HepG2 (cell line): ENCODE results near the gene CTXN1. TPM values are rescaled to one million over a fixed set of nuclear protein-coding genes. Genes with fewer than 3 reads are reported as not detected.

Source experiments
- ATAC-seq: fragments of 200-7000 bp; cut with Tn5 transposase; 3 replicates; pipeline ENCODE4 v1.9.1; 2020; ENCODE audit warnings: mild to moderate bottlenecking, moderate library complexity
- BruUV-seq: library from RNA; stranded (reverse); fragments of 400-500 nt; replicated peaks from 2 replicates; lab custom pipeline; 2021; lab: Mats Ljungman, UMichigan
- CTCF ChIA-PET: fragments of 300-600 bp; formaldehyde crosslinking; extraction: SDS; loops from one replicate; lab custom pipeline; 2021; ENCODE audit warnings: low total read pairs, inconsistent platforms, low intra/inter-chr PET ratio; lab: Yijun Ruan, JAX
- POLR2A ChIA-PET: fragments of 350-600 bp; sonication (Branson Sonifier 250); formaldehyde crosslinking; loops from one replicate; lab custom pipeline; 2020; ENCODE audit warnings: antibody characterized with exemption, inconsistent platforms; lab: Yijun Ruan, JAX
- DNase-seq: peaks from one replicate; pipeline ENCODE4 v3.0.0-alpha.2; 2015; ENCODE audit warnings: low spot score
- FAIRE-seq: peaks from 3 replicates; lab custom pipeline; 2011; peaks lifted over from hg19 to GRCh38; lab: Jason Lieb, UNC
- H2AFZ ChIP-seq: one replicate; pipeline ENCODE4 v1.6.1; 2011; ENCODE audit warnings: low read length, inconsistent platforms
- H3K27ac ChIP-seq: fragments of 300-600 bp; 3 replicates; pipeline ENCODE4 v1.8.0; 2011; ENCODE audit warnings: mixed run types, mild to moderate bottlenecking, mixed read lengths, low read length, inconsistent platforms; ENCODE audit not compliant: insufficient read depth; ENCODE audit errors: extremely low read length
- H3K27me3 ChIP-seq, 2 experiments: fragments of 200-600 bp in 1 of 2; 2 replicates in 1 of 2; 3 replicates in 1 of 2; pipeline versions ENCODE4 v1.6.0 to v1.8.0; 2011; ENCODE audit warnings: low read length in 2 of 2, mild to moderate bottlenecking in 2 of 2, moderate library complexity in 2 of 2, inconsistent platforms in 1 of 2; ENCODE audit not compliant: insufficient read depth in 2 of 2, control insufficient read depth in 1 of 2
- H3K36me3 ChIP-seq, 2 experiments: fragments of 200-600 bp in 1 of 2; replicated peaks in 1 of 2; 2 replicates in 1 of 2; 3 replicates in 1 of 2; pipeline versions ENCODE4 v1.5.1 to v1.8.0; 2011; ENCODE audit warnings: low read length in 2 of 2, inconsistent platforms in 1 of 2; ENCODE audit not compliant: insufficient read depth in 2 of 2, control insufficient read depth in 1 of 2
- H3K4me1 ChIP-seq: 2 replicates; pipeline ENCODE4 v1.5.1; 2012; ENCODE audit warnings: low read length, inconsistent platforms; ENCODE audit not compliant: insufficient read depth
- H3K4me2 ChIP-seq: 2 replicates; pipeline ENCODE4 v1.6.0; 2011; ENCODE audit warnings: low read depth, low read length, inconsistent platforms
- H3K4me3 ChIP-seq, 3 experiments: fragments of 200-600 bp in 1 of 3; sonication (generic), shearing (Covaris generic) in 1 of 3; replicated peaks in 1 of 3; 2 replicates each; pipeline ENCODE4 v1.5.1; 2011 to 2016; ENCODE audit warnings: low read length in 3 of 3, inconsistent platforms in 2 of 3, low read depth in 2 of 3, mild to moderate bottlenecking in 2 of 3, control low read depth in 1 of 3, mixed read lengths in 1 of 3; ENCODE audit not compliant: insufficient read depth in 1 of 3
- H3K79me2 ChIP-seq: one replicate; pipeline ENCODE4 v1.6.1; 2011; ENCODE audit warnings: low read length, inconsistent platforms; ENCODE audit not compliant: insufficient read depth
- H3K9ac ChIP-seq: 2 replicates; pipeline ENCODE4 v1.6.0; 2011; ENCODE audit warnings: mild to moderate bottlenecking, low read depth, low read length, inconsistent platforms; ENCODE audit not compliant: insufficient read depth
- H3K9me3 ChIP-seq: 2 replicates; pipeline ENCODE4 v1.5.1; 2012; ENCODE audit warnings: mild to moderate bottlenecking, low read length
- H4K20me1 ChIP-seq: 2 replicates; pipeline ENCODE4 v1.6.0; 2011; ENCODE audit warnings: inconsistent platforms, mild to moderate bottlenecking, low read length, moderate library complexity; ENCODE audit not compliant: insufficient read depth
- AGO2 ChIP-seq: fragments of 200-400 bp; formaldehyde crosslinking; optimal IDR thresholded peaks from 2 replicates; pipeline ENCODE3; 2017; ENCODE audit warnings: mild to moderate bottlenecking, low read depth, low read length, moderate library complexity
- ELF3 ChIP-seq: IDR thresholded peaks from 2 replicates; pipeline ENCODE4 v1.6.1; 2016; ENCODE audit warnings: missing genetic modification reagents, missing compliant biosample characterization
- ELF4 ChIP-seq: sonication (generic); formaldehyde crosslinking; IDR thresholded peaks from 2 replicates; pipeline ENCODE4 v1.5.0; 2020; ENCODE audit warnings: missing genetic modification reagents, mild to moderate bottlenecking, moderate library complexity, borderline replicate concordance
- LCORL ChIP-seq, 2 experiments: fragments of 450-650 bp in 1 of 2; sonication (generic) in 1 of 2; formaldehyde crosslinking in 1 of 2; IDR thresholded peaks; 2 replicates each; pipeline versions ENCODE4 v1.5.0 to v1.6.1; 2017 to 2020; ENCODE audit warnings: antibody characterized with exemption in 1 of 2, missing genetic modification reagents in 1 of 2
- NFAT5 ChIP-seq: sonication (generic); formaldehyde crosslinking; IDR thresholded peaks from 2 replicates; pipeline ENCODE4 v1.4.0; 2020; ENCODE audit warnings: missing genetic modification reagents
- PHF8 ChIP-seq: sonication (generic); formaldehyde crosslinking; IDR thresholded peaks from 2 replicates; pipeline ENCODE4 v1.5.0; 2020; ENCODE audit warnings: missing genetic modification reagents
- ZKSCAN1 ChIP-seq: fragments of 150-350 bp; IDR thresholded peaks from 2 replicates; pipeline ENCODE4 v1.6.1; 2014; ENCODE audit warnings: low read length
- ZNF383 ChIP-seq: sonication (generic); formaldehyde crosslinking; IDR thresholded peaks from 2 replicates; pipeline ENCODE4 v1.4.0; 2020; ENCODE audit warnings: missing genetic modification reagents, mild to moderate bottlenecking, borderline replicate concordance
- ZNF644 ChIP-seq: IDR thresholded peaks from 2 replicates; pipeline ENCODE4 v1.6.1; 2016; ENCODE audit warnings: low read depth
- WGBS: methylation state at CpG from one replicate; pipeline ENCODE4 v1.1.6; 2017; ENCODE audit warnings: low lambda C conversion rate; 5-methylcytosine and 5-hydroxymethylcytosine counted together
- in situ Hi-C: cut with HindIII; loops from 2 replicates; pipeline ENCODE4 v1.10.0; 2017; ENCODE audit warnings: low pct_unique_long_range_greater_than_20kb; ENCODE audit not compliant: extremely low pct_ligation_motif_present
- intact Hi-C: fragments of 100-400 bp; cut with micrococcal nuclease; formaldehyde crosslinking; loops from one replicate; pipeline ENCODE4 v1.10.0; 2022; ENCODE audit not compliant: unreplicated experiment
- polyA plus RNA-seq, 8 experiments: library from polyadenylated mRNA; depleted of rRNA in 3 of 8; stranded (reverse) in 7 of 8; unstranded in 1 of 8; fragments of >200 nt; fragmentation: Illumina TruSeq in 4 of 8; extraction: Trizol in 4 of 8; gene quantifications; 2 replicates each; pipeline versions ENCODE4 v1.2.1 to v1.2.3, GENCODE V29; 2011 to 2016; ENCODE audit warnings: low read depth in 4 of 8, missing spikeins in 1 of 8, mixed read lengths in 1 of 8; ENCODE audit not compliant: insufficient read depth in 1 of 8
- total RNA-seq, 5 experiments: library from RNA; depleted of rRNA; stranded (reverse); fragments of >200 nt; fragmentation: Illumina TruSeq; extraction: Trizol; gene quantifications; 2 replicates each; pipeline ENCODE4 v1.2.3, GENCODE V29; 2016; ENCODE audit warnings: low read depth in 1 of 5

Gene CTXN1
- total and polyA plus RNA-seq, 2 of the 13 experiments (the other 11 are each of a cell fraction or from before 2014, with no cell fraction given) = 0.11 TPM; not detected in 1

- Histone ChIP-seq H3K9me3 (no peaks in the 10 kb centered on the region), H4K20me1 (peaks cover 3% of the 10 kb centered on the region; the same call in 1 of the 2 replicates), H3K36me3 (peaks cover 33 to 71% of the 10 kb centered on the region in 2 experiments; a peak in 4 of 5 replicates), H3K27ac (no peak overlapping the region), H3K4me3 (no peak overlapping the region)
- in situ Hi-C loops = no loop called here
- ATAC-seq = peak; percentile 15; the same call in 2 of the 3 replicates
- 98% methylated on average over 13 of the region's 35 CpGs for WGBS
- CTCF ChIA-PET = interaction anchor here (1.8 kb wide), 1 partner anchor 30 kb away, joined by 8 read pairs; no protein-coding TSS in a partner anchor
- no peak for FAIRE-seq
- no peak for DNase-seq
- TF ChIP-seq ZKSCAN1 (no peak), ZNF644 (CRISPR knock-in tag) (no peak), AGO2 (peak; percentile 7)
- TF ChIP-seq, all 625 proteins: peak for 1
- Histone ChIP-seq H3K4me1 (no peaks in the 10 kb centered on the region), H3K27me3 (no peaks in the 10 kb centered on the region), H3K9ac (no peak overlapping the region), H3K4me2 (no peak overlapping the region), H3K79me2 (peaks cover 2% of the 10 kb centered on the region), H2AFZ (no peak overlapping the region)
- intact Hi-C loops = no loop called here
- no TSS peak for BruUV-seq
- POLR2A ChIA-PET = interaction anchor here (0.9 kb wide), 1 partner anchor 28 kb away, joined by 3 read pairs; the partner anchor contains the start of gene TIMM44
Measured at GRCh38 chr19:7971553-7972520, 45.9 kb upstream of the CTXN1 start.

GRCh38 chr19:7970716-7971448 lies 44.9 kb upstream of the CTXN1 start:
- Histone ChIP-seq H3K27ac (no peak overlapping the region), H2AFZ (no peak overlapping the region), H3K79me2 (peaks cover 2% of the 10 kb centered on the region), H3K36me3 (peaks cover 36 to 75% of the 10 kb centered on the region in 2 experiments; a peak in 4 of 5 replicates), H3K4me2 (no peak overlapping the region), H4K20me1 (peaks cover 3% of the 10 kb centered on the region; the same call in 1 of the 2 replicates), H3K9ac (no peak overlapping the region), H3K9me3 (no peaks in the 10 kb centered on the region), H3K4me1 (no peaks in the 10 kb centered on the region), H3K4me3 (no peak overlapping the region), H3K27me3 (no peaks in the 10 kb centered on the region)
- POLR2A ChIA-PET = interaction anchor here (0.6 to 1.2 kb wide), 4 partner anchors 27 to 115 kb away, joined by 3 to 4 read pairs (median 4); partner anchors contain the start of genes ELAVL1, SNAPC2 and TIMM44
- CTCF ChIA-PET = interaction anchor here (1.4 to 1.8 kb wide), 2 partner anchors 31 to 282 kb away, joined by 5 to 8 read pairs; no protein-coding TSS in a partner anchor
- FAIRE-seq (peak; percentile 74), ATAC-seq (peak; percentile 75), DNase-seq (peak; percentile 47)
- intact Hi-C loops (no loop called here), in situ Hi-C loops (no loop called here)
- BruUV-seq = no TSS peak
- 88% methylated on average over 9 of the region's 12 CpGs for WGBS
- TF ChIP-seq ELF3 (CRISPR knock-in tag) = no peak
- TF ChIP-seq LCORL (IDR thresholded peaks at IDR 0.05) = no peak
- TF ChIP-seq LCORL (CRISPR knock-in tag; IDR thresholded peaks at IDR 0.05) = no peak
- no peak for TF ChIP-seq ZNF383 (CRISPR knock-in tag)
- no peak for TF ChIP-seq ELF4 (CRISPR knock-in tag)
- no peak for TF ChIP-seq PHF8 (CRISPR knock-in tag)
- no peak for TF ChIP-seq NFAT5 (CRISPR knock-in tag)
